Neural progenitor cell (in vitro differentiated cells): Measurements from ENCODE around the gene TBCCD1. TPM values are rescaled to one million over a fixed set of nuclear protein-coding genes. Genes with fewer than 3 reads are reported as not detected.
"Not testable (repeated sequence)": the region's sequence is repeated elsewhere in the genome, so short reads cannot be mapped to it uniquely, and the experiment has no call there.

Experiments
- DNase-seq: peaks from one replicate; pipeline ENCODE4 v3.0.0-alpha.2; 2016; ENCODE audit warnings: low spot score
- H2AFZ ChIP-seq: fragments of 200-600 bp; sonication (generic); replicated peaks from 2 replicates; pipeline ENCODE4 v1.6.1; 2016; ENCODE audit warnings: antibody characterized with exemption
- H3F3A ChIP-seq: fragments of 200-600 bp; sonication (generic); 2 replicates; pipeline ENCODE4 v1.6.1; 2016; ENCODE audit warnings: antibody characterized with exemption, low read depth
- H3K27ac ChIP-seq: fragments of 200-600 bp; sonication (generic); 2 replicates; pipeline ENCODE4 v1.5.1; 2016; ENCODE audit warnings: mild to moderate bottlenecking
- H3K27me3 ChIP-seq: fragments of 200-600 bp; sonication (generic); 2 replicates; pipeline ENCODE4 v1.6.1; 2016; ENCODE audit warnings: mild to moderate bottlenecking, moderate library complexity
- H3K36me3 ChIP-seq: fragments of 200-600 bp; sonication (generic); 2 replicates; pipeline ENCODE4 v1.5.1; 2016
- H3K4me1 ChIP-seq: fragments of 200-600 bp; sonication (generic); 2 replicates; pipeline ENCODE4 v1.6.1; 2016; ENCODE audit warnings: mixed run types
- H3K4me2 ChIP-seq: fragments of 200-600 bp; sonication (generic); 2 replicates; pipeline ENCODE4 v1.6.1; 2016
- H3K4me3 ChIP-seq: fragments of 200-600 bp; sonication (generic); 2 replicates; pipeline ENCODE4 v1.5.1; 2016
- H3K79me2 ChIP-seq: fragments of 200-600 bp; sonication (generic); 2 replicates; pipeline ENCODE4 v1.6.1; 2016; ENCODE audit warnings: low read depth
- H3K9ac ChIP-seq: fragments of 200-600 bp; sonication (generic); 2 replicates; pipeline ENCODE4 v1.6.1; 2016
- H3K9me3 ChIP-seq: fragments of 200-600 bp; sonication (generic); 2 replicates; pipeline ENCODE4 v1.5.1; 2016; ENCODE audit warnings: low read depth
- H4K20me1 ChIP-seq: fragments of 200-600 bp; sonication (generic); 2 replicates; pipeline ENCODE4 v1.6.1; 2016; ENCODE audit warnings: low read depth
- H3K27ac Mint-ChIP-seq: 3 replicates; pipeline ENCODE4 v1.8.0; 2021; ENCODE audit warnings: mixed read lengths
- H3K27me3 Mint-ChIP-seq: 2 replicates; pipeline ENCODE4 v1.8.0; 2022; ENCODE audit warnings: low read depth, mild to moderate bottlenecking, inconsistent platforms, moderate library complexity, mixed read lengths; ENCODE audit not compliant: insufficient read depth
- H3K36me3 Mint-ChIP-seq: 3 replicates; pipeline ENCODE4 v1.8.0; 2021; ENCODE audit warnings: mixed read lengths
- H3K4me1 Mint-ChIP-seq: 3 replicates; pipeline ENCODE4 v1.8.0; 2021; ENCODE audit warnings: mixed read lengths
- H3K4me3 Mint-ChIP-seq: 3 replicates; pipeline ENCODE4 v1.8.0; 2021; ENCODE audit warnings: mild to moderate bottlenecking, moderate library complexity, mixed read lengths
- H3K9me3 Mint-ChIP-seq: 3 replicates; pipeline ENCODE4 v1.8.0; 2020; ENCODE audit warnings: mixed read lengths
- CTCF ChIP-seq: fragments of 200-600 bp; sonication (generic); IDR thresholded peaks from 2 replicates; pipeline ENCODE4 v1.5.1; 2017; ENCODE audit warnings: antibody characterized with exemption, mild to moderate bottlenecking
- EZH2 ChIP-seq: fragments of 200-600 bp; sonication (generic); IDR thresholded peaks from 2 replicates; pipeline ENCODE4 v1.6.1; 2017; ENCODE audit warnings: antibody characterized with exemption, mild to moderate bottlenecking, moderate library complexity
- EZH2phosphoT487 ChIP-seq: fragments of 200-600 bp; sonication (generic); IDR thresholded peaks from 2 replicates; pipeline ENCODE4 v1.6.1; 2017; ENCODE audit warnings: antibody characterized with exemption
- total RNA-seq: library from RNA; depleted of rRNA; stranded (reverse); fragments of >200 nt; gene quantifications from 2 replicates; pipeline ENCODE4 v1.2.3, GENCODE V29; 2015; ENCODE audit warnings: low replicate concordance

Gene TBCCD1
- total RNA-seq, 1 donor from 2014 or later: 21.1 TPM

DNA sequence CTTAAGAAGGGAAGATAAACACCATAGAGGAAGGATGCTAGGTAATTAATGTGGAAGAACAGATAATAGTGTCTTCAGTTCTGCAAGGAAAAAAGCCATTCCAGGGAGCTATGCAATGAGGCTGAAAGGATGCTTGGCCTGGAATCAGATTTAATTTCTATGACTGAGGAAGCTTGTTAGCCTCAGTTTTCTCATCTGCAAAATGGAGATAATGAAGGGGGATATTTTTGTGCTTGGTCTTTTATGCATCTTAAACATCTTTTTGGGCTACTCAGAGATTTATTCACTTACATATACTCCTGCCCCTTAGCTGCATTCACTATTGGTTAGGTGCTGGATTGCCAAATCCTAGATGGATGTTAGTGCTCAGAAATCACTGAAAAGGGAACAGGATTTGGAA is 20.0 kb upstream of the TBCCD1 start:
- no peak overlapping the region for H3K4me3 Mint-ChIP-seq
- H3K36me3 Mint-ChIP-seq: peaks cover 6% of the 10 kb centered on the region
- H3K27ac Mint-ChIP-seq: no peak overlapping the region
- H3K9me3 Mint-ChIP-seq: no peaks in the 10 kb centered on the region
- no peaks in the 10 kb centered on the region for H4K20me1 ChIP-seq
- no peaks in the 10 kb centered on the region for H3K27me3 ChIP-seq
- no peak overlapping the region for H3K27ac ChIP-seq
- H2AFZ ChIP-seq: no peak overlapping the region
- H3K36me3 ChIP-seq: no peaks in the 10 kb centered on the region
- H3F3A ChIP-seq: peaks cover 6% of the 10 kb centered on the region
- no peaks in the 10 kb centered on the region for H3K27me3 Mint-ChIP-seq
- DNase-seq: no peak
- H3K9ac ChIP-seq: no peak overlapping the region
- no peaks in the 10 kb centered on the region for H3K79me2 ChIP-seq
- no peak overlapping the region for H3K4me2 ChIP-seq
- no peaks in the 10 kb centered on the region for H3K9me3 ChIP-seq
- no peaks in the 10 kb centered on the region for H3K4me1 ChIP-seq
- no peak overlapping the region for H3K4me3 ChIP-seq
- no peaks in the 10 kb centered on the region for H3K4me1 Mint-ChIP-seq
- TF ChIP-seq EZH2phosphoT487 (no peak), CTCF (no peak), EZH2 (no peak)

DNA sequence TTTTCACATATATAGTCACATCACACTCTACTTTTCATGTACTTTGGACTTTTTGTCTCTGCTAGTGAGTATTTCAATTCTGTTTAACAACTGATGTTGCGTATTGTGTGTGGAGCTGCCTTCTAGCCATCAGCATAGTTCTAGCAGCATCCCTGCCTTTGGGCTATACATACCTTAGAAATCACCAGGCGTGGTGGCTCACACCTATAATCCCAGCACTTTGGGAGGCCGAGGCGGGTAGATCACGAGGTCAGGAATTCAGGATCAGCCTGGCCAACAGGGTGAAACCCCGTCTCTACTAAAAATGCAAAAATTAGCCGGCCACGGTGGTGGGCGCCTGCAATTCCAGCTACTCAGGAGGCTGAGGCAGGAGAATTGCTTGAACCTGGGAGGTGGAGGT is 19.1 kb upstream of the TBCCD1 start:
- H3K36me3 ChIP-seq, H3K27ac Mint-ChIP-seq, H3K9ac ChIP-seq, H3K9me3 Mint-ChIP-seq, H3K27ac ChIP-seq, H3K36me3 Mint-ChIP-seq, H3K9me3 ChIP-seq, H3F3A ChIP-seq, H3K27me3 ChIP-seq, H3K79me2 ChIP-seq, H3K4me1 Mint-ChIP-seq, H3K4me3 ChIP-seq, H3K4me3 Mint-ChIP-seq, H3K27me3 Mint-ChIP-seq, H3K4me2 ChIP-seq, H4K20me1 ChIP-seq, H3K4me1 ChIP-seq, H2AFZ ChIP-seq, DNase-seq: not testable (repeated sequence)

DNA sequence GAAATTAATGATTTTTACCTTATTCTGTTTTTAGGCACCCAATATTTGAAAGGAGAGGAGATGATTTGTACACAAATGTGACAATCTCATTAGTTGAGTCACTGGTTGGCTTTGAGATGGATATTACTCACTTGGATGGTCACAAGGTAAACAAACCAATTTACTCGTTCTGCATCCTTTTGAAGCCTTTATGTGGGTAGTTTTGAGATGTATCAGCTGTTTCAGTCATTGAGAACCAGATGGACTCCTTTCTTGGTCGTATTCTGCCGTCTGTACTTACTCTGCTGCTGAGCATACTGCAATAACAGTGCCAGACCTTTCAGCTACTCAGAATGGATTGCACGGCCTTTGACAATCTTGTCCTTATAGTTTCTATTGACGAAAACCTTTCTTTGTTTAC is 16.7 kb upstream of the TBCCD1 start:
- DNase-seq: no peak
- no peak overlapping the region for H3K4me3 Mint-ChIP-seq
- Histone ChIP-seq H4K20me1 (no peaks in the 10 kb centered on the region), H3K4me1 (no peaks in the 10 kb centered on the region), H3K79me2 (no peaks in the 10 kb centered on the region), H3K4me3 (no peak overlapping the region), H3K36me3 (peaks cover 4% of the 10 kb centered on the region), H3K9ac (no peak overlapping the region), H3K4me2 (no peak overlapping the region), H3K9me3 (no peaks in the 10 kb centered on the region), H3K27ac (no peak overlapping the region), H3F3A (peaks cover 6% of the 10 kb centered on the region), H3K27me3 (no peaks in the 10 kb centered on the region), H2AFZ (no peak overlapping the region)
- no peak for TF ChIP-seq EZH2
- TF ChIP-seq EZH2phosphoT487: no peak
- TF ChIP-seq CTCF: no peak
- H3K4me1 Mint-ChIP-seq: no peaks in the 10 kb centered on the region
- H3K9me3 Mint-ChIP-seq: no peaks in the 10 kb centered on the region
- peaks cover 8% of the 10 kb centered on the region for H3K36me3 Mint-ChIP-seq
- H3K27ac Mint-ChIP-seq: no peak overlapping the region
- H3K27me3 Mint-ChIP-seq: no peaks in the 10 kb centered on the region

DNA sequence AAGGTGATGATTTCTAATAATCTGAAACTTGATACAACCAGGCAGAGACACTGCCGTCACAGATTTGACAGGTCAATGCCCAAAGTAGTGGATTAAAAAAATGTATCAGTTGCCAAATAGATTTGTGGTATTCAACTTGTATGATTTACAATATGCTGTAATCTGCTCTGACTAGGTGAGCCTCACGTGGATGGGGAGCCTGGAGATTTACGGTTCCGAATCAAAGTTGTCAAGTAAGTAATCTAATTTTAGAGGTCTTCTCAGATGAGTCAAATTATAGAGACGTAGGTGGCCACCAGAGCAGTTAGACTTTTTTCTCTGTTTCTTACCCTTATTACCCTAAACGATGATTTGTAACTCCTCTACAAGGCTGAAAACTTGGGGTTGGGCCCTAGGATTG is 15.4 kb upstream of the TBCCD1 start:
- no peak overlapping the region for H3K27ac Mint-ChIP-seq
- DNase-seq: no peak
- TF ChIP-seq EZH2 (no peak), EZH2phosphoT487 (no peak), CTCF (no peak)
- H3K27ac ChIP-seq: no peak overlapping the region
- no peaks in the 10 kb centered on the region for H4K20me1 ChIP-seq
- H3K4me3 Mint-ChIP-seq: no peak overlapping the region
- no peaks in the 10 kb centered on the region for H3K9me3 ChIP-seq
- H3K27me3 ChIP-seq: no peaks in the 10 kb centered on the region
- H3K9ac ChIP-seq: no peak overlapping the region
- peaks cover 8% of the 10 kb centered on the region for H3K36me3 Mint-ChIP-seq
- no peak overlapping the region for H3K4me2 ChIP-seq
- H3K9me3 Mint-ChIP-seq: no peaks in the 10 kb centered on the region
- H2AFZ ChIP-seq: no peak overlapping the region
- no peaks in the 10 kb centered on the region for H3K4me1 Mint-ChIP-seq
- H3K4me3 ChIP-seq: no peak overlapping the region
- no peaks in the 10 kb centered on the region for H3K4me1 ChIP-seq
- peaks cover 12% of the 10 kb centered on the region for H3K36me3 ChIP-seq
- H3F3A ChIP-seq: peaks cover 6% of the 10 kb centered on the region
- H3K79me2 ChIP-seq: no peaks in the 10 kb centered on the region
- no peaks in the 10 kb centered on the region for H3K27me3 Mint-ChIP-seq
